Adrenal gland (tissue), 12 donors: ENCODE results near the gene MORN4. TPM values are rescaled to one million over a fixed set of nuclear protein-coding genes. Genes with fewer than 3 reads are reported as not detected.

Experiments
- DNase-seq, 7 donors: peaks; one replicate each; pipeline ENCODE4 v3.0.0-alpha.2; 2019 to 2020
- H3K27ac ChIP-seq, 5 donors: fragments of 200-600 bp; sonication (generic) in 4 of 5; 1 replicate in 3 of 5; 2 replicates in 2 of 5; pipeline versions ENCODE4 v1.5.1 to v1.8.0; 2016 to 2020; ENCODE audit warnings: mild to moderate bottlenecking in 1 of 5
- H3K27me3 ChIP-seq: fragments of 200-600 bp; 2 replicates; pipeline ENCODE4 v1.8.0; 2021
- H3K36me3 ChIP-seq, 2 donors: fragments of 200-600 bp; replicated peaks in 1 of 2; 1 replicate in 1 of 2; 2 replicates in 1 of 2; pipeline versions ENCODE4 v1.5.1 to v1.8.0; 2018 to 2022
- H3K4me1 ChIP-seq, 2 donors: fragments of 200-600 bp; replicated peaks in 1 of 2; 1 replicate in 1 of 2; 2 replicates in 1 of 2; pipeline versions ENCODE4 v1.5.1 to v1.8.0; 2018 to 2021
- H3K4me3 ChIP-seq, 4 donors: fragments of 200-600 bp; sonication (generic) in 3 of 4; one replicate each; pipeline ENCODE4 v1.5.1; 2016 to 2018
- H3K9me3 ChIP-seq, 3 donors: fragments of 200-600 bp; sonication (generic) in 1 of 3; replicated peaks in 1 of 3; 1 replicate in 2 of 3; 2 replicates in 1 of 3; pipeline versions ENCODE4 v1.5.1 to v1.8.0; 2016 to 2021
- POLR2A ChIP-seq, 2 donors: fragments of 450-650 bp; IDR thresholded peaks; one replicate each; pipeline ENCODE4 v1.6.1; 2017; ENCODE audit warnings: antibody characterized with exemption in 2 of 2, mild to moderate bottlenecking in 2 of 2, moderate library complexity in 1 of 2
- WGBS, 4 donors: extraction: QIAGEN DNeasy Blood & Tissue Kit in 2 of 4; methylation state at CpG; one replicate each; pipeline versions ENCODE4 v1.1.5 to v1.1.7; 2013 to 2017; 5-methylcytosine and 5-hydroxymethylcytosine counted together
- intact Hi-C, 2 donors: fragments of 100-400 bp; cut with DNase I; formaldehyde crosslinking; loops; one replicate each; pipeline versions ENCODE4 v1.14.1 to v1.15.0; 2022 to 2023
- polyA plus RNA-seq, 3 donors: library from polyadenylated mRNA; stranded (reverse); fragments of 200-250 nt in 2 of 3; fragments of 350-450 nt in 1 of 3; fragmentation: Illumina TruSeq in 1 of 3; extraction: RNeasy Lipid Tissue Mini Kit (QIAGEN cat#74804) in 1 of 3; gene quantifications; one replicate each; pipeline ENCODE4 v1.2.3, GENCODE V29; 2013 to 2014
- total RNA-seq, 9 donors: library from RNA; depleted of rRNA in 4 of 9; stranded (reverse); fragments of >200 nt in 4 of 9; fragments of 120-200 nt in 1 of 9; fragmentation: NEBNext Ultra II Directional in 1 of 9; extraction: Animal tissue kit (Norgen Biotek cat#: 25700) in 1 of 9; gene quantifications; one replicate each; pipeline versions ENCODE4 v1.1.0 to v1.2.4, GENCODE V29; 2013 to 2023
- TF ChIP-seq, protein P1 (sequence below), 6 experiments: fragments of 450-650 bp in 4 of 6; fragments of 200-600 bp in 2 of 6; sonication (generic) in 1 of 6; IDR thresholded peaks; 1 replicate in 5 of 6; 2 replicates in 1 of 6; pipeline versions ENCODE4 v1.5.1 to v1.8.0; 2016 to 2021; ENCODE audit warnings: antibody characterized with exemption in 6 of 6, mild to moderate bottlenecking in 2 of 6, moderate library complexity in 1 of 6
- donor health status: healthy with polysubstance abuse.
- donor health status: Bipolar disorder and iron deficiency.
- donor health status: DM: yes; HTN: yes; CAD: no.
- donor health status: DM: no; HTN: no; CAD: no.
- donor health status: DM: no; HTN: no; CAD: no.
- donor health status: DM: yes; HTN: yes; CAD: no.

Gene MORN4
- total and polyA plus RNA-seq, 12 donors, result 1.6 to 15.0 (median 8.0) TPM

DNA sequence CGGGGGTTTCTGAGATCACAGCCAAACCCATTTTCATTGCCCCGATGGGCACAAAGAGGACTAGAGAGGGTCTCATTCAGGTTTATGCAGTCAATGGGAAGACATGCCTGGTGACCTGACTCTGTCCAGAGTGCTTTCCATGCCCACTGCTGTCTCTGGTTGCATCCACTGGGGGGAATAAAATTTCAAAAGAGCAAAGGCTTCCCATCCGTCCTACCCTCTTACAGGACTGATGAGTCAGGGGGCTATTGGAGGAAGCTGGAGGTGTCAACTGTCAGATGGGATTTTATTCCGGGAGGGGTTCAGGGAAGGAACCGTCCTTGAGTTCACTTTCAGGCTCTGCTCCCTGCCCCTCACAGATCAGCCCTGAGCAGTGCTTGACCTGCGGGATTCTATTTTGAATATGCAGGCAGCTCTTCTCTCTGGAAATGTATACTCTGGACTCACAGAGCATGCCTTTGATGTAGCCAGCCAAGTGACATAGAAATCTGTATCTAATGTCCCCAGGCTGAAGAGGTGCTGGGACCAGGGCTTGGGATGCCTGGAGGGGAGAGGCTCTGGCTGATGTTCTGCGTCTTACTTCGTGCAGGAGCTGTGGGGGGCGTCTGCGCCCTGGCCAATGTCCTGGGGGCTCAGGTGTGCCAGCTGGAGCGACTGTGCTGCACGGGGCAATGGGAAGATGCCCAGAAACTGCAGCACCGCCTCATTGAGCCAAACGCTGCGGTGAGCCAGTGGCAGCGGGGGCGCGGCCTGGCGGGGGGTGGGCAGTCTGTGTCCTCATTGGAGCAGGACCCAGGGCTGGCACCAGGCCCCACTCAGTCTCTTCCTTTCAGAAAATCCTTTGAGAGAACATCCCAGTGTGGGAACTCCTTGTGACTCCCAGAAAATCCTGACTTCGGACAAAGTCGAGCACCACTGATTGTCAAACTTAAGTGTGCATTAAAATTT, 31.8 kb downstream of the MORN4 start:
- DNase-seq, result no peak
- Histone ChIP-seq H3K27ac (no peak overlapping the region), H3K4me1 (peaks cover 7 to 17% of the 10 kb centered on the region in 2 donors), H3K27me3 (no peaks in the 10 kb centered on the region), H3K4me3 (no peak overlapping the region), H3K9me3 (no peaks in the 10 kb centered on the region), H3K36me3 (no peaks in the 10 kb centered on the region)
- TF ChIP-seq, protein P1, sequence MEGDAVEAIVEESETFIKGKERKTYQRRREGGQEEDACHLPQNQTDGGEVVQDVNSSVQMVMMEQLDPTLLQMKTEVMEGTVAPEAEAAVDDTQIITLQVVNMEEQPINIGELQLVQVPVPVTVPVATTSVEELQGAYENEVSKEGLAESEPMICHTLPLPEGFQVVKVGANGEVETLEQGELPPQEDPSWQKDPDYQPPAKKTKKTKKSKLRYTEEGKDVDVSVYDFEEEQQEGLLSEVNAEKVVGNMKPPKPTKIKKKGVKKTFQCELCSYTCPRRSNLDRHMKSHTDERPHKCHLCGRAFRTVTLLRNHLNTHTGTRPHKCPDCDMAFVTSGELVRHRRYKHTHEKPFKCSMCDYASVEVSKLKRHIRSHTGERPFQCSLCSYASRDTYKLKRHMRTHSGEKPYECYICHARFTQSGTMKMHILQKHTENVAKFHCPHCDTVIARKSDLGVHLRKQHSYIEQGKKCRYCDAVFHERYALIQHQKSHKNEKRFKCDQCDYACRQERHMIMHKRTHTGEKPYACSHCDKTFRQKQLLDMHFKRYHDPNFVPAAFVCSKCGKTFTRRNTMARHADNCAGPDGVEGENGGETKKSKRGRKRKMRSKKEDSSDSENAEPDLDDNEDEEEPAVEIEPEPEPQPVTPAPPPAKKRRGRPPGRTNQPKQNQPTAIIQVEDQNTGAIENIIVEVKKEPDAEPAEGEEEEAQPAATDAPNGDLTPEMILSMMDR (IDR thresholded peaks at IDR 0.05), result no peak
- TF ChIP-seq POLR2A (IDR thresholded peaks at IDR 0.05), result no peak
- intact Hi-C loops, result no loop called here
- 83 to 88% (median 87%) methylated on average over 16 to 21 of the region's 21 CpGs for WGBS, 4 donors

DNA sequence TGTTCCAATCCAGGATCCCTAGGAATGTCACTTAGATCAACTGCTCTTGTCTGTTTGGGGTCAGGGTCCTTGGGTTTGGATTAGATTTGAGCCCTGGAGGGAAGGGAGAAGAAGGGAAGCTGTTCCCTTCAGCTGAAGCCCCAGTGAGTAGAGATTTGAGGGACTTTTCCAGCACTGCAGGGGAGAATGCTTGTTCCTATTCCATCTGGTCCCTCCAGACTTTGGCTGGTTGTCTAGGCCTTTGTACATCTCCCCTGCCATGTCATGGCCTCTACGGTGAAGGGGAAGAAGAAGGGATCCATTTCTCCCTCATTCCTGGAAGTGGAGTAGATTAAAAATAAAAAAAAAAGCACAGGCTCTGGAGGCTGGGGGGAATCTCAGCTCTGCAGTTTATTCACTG, 32.7 kb downstream of the MORN4 start:
- peaks cover 12 to 27% of the 10 kb centered on the region in 2 donors for H3K4me1 ChIP-seq

DNA sequence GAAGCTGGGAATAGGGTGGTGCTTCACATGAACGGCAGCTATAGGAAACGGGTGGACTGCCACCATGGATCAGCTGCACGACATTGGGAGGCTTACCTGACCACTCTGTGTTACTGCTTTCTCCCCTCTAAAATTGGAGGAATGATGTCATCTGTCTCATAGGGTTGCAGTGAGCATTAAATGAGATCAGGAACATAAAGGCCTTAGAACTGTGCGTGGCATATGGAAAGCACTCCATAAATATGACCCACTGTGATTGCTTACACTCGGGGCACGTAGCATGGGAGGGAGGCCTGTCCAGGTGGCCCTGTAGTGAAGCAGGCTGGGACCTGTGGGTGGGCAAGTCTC, 34.1 kb downstream of the MORN4 start:
- TF ChIP-seq POLR2A (IDR thresholded peaks at IDR 0.05), result no peak
- TF ChIP-seq, protein P1 (IDR thresholded peaks at IDR 0.05), result no peak
- no peak overlapping the region for H3K27ac ChIP-seq
- H3K36me3 ChIP-seq, result no peaks in the 10 kb centered on the region
- H3K27me3 ChIP-seq, result no peaks in the 10 kb centered on the region
- DNase-seq, result no peak
- peaks cover 12 to 27% of the 10 kb centered on the region in 2 donors for H3K4me1 ChIP-seq
- no peak overlapping the region for H3K4me3 ChIP-seq
- H3K9me3 ChIP-seq, result no peaks in the 10 kb centered on the region
- intact Hi-C loops, result no loop called here
- WGBS, 4 donors, result 93 to 97% (median 94%) methylated on average over 6 of the region's 6 CpGs

More for the DNA sequence above, 32.7 kb downstream of the MORN4 start:
- H3K27ac ChIP-seq, result no peak overlapping the region
- H3K9me3 ChIP-seq, result no peaks in the 10 kb centered on the region
- H3K4me3 ChIP-seq, result no peak overlapping the region
- H3K27me3 ChIP-seq, result no peaks in the 10 kb centered on the region
- 89 to 100% (median 93%) methylated on average over 1 of the region's 1 CpG for WGBS, 4 donors
- no peak for DNase-seq
- TF ChIP-seq, protein P1 (IDR thresholded peaks at IDR 0.05), result no peak
- TF ChIP-seq POLR2A (IDR thresholded peaks at IDR 0.05), result no peak
- intact Hi-C loops, result no loop called here
- no peaks in the 10 kb centered on the region for H3K36me3 ChIP-seq

DNA sequence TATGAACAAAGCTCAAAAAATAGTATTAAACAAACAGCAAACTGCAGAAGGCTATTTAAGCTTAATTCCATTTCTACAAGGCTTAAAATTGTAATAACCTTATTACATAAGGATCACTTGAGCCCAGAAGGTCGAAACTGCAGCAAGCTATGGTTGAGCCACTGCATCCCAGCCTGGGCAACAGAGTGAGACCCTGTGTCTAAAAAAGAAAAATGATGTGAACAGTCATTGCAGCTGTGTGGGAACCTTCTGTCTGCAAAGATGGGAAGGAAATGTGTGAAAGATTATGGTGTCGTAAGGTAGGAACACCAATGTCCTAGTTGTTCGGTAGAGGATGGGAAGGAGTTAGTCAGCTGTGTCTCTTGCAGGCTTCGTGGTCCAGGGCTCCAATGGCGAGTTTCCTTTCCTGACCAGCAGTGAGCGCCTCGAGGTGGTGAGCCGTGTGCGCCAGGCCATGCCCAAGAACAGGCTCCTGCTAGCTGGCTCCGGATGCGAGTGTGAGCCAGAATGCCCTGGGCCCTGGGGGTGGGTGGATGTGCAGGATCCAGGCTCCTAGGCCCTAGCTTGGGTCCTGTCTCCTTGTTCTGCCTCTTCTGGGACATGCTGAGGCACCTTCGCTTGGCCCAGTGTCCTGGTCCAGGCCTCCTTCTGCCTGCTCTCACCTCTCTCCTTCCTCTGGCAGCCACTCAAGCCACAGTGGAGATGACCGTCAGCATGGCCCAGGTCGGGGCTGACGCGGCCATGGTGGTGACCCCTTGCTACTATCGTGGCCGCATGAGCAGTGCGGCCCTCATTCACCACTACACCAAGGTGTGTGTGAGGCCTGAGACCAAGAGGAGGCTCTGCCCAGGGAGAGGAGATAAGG, 34.7 kb downstream of the MORN4 start:
- H3K4me3 ChIP-seq, result no peak overlapping the region
- intact Hi-C loops, result no loop called here
- no peaks in the 10 kb centered on the region for H3K27me3 ChIP-seq
- no peak overlapping the region for H3K27ac ChIP-seq
- peaks cover 12 to 27% of the 10 kb centered on the region in 2 donors for H3K4me1 ChIP-seq
- 92 to 95% (median 93%) methylated on average over 11 to 19 of the region's 19 CpGs for WGBS, 4 donors
- TF ChIP-seq POLR2A (IDR thresholded peaks at IDR 0.05), result no peak
- TF ChIP-seq, protein P1 (IDR thresholded peaks at IDR 0.05), result no peak
- no peaks in the 10 kb centered on the region for H3K9me3 ChIP-seq
- H3K36me3 ChIP-seq, result no peaks in the 10 kb centered on the region
- no peak for DNase-seq
